ENCODE data around the gene CREB3L2.

- TF ChIP-seq CTCF (IDR thresholded peaks at IDR 0.05), result no peak
- no peak for TF ChIP-seq ZFX (IDR thresholded peaks at IDR 0.05; ENCODE audit: borderline replicate concordance)
Observed at GRCh38 chr7:137920637-137921399, 81.1 kb downstream of the CREB3L2 start.
